H1 (cell line): Measurements from ENCODE around the gene OSM. TPM values are rescaled to one million over a fixed set of nuclear protein-coding genes. Genes with fewer than 3 reads are reported as not detected.
A peak's percentile ranks its signal among the peaks of the same experiment; 100 is the strongest.

Experiments
- CTCF ChIA-PET: fragments of 300-600 bp; sonication (Branson Sonifier 250); formaldehyde crosslinking; loops from one replicate; lab custom pipeline; 2021; ENCODE audit not compliant: partially characterized antibody; lab: Charles Lee
- POLR2A ChIA-PET: fragments of 300-600 bp; sonication (Branson Sonifier 250); formaldehyde crosslinking; loops from one replicate; lab custom pipeline; 2021; ENCODE audit warnings: inconsistent platforms; ENCODE audit not compliant: partially characterized antibody; lab: Charles Lee
- DNase-seq, 2 experiments: peaks; one replicate each; pipeline versions ENCODE4 v3.0.0 to v3.0.0-alpha.2; 2010 to 2022; ENCODE audit warnings: low spot score in 2 of 2, low read depth in 1 of 2, mixed read lengths in 1 of 2
- FAIRE-seq: peaks from 2 replicates; lab custom pipeline; 2011; peaks lifted over from hg19 to GRCh38; lab: Jason Lieb, UNC
- H2AFZ ChIP-seq: 2 replicates; pipeline ENCODE4 v1.8.1; 2012; ENCODE audit warnings: low read length, inconsistent platforms
- H2AK5ac ChIP-seq: 2 replicates; pipeline ENCODE4 v1.6.1; 2013; ENCODE audit warnings: low read depth, low read length
- H2BK120ac ChIP-seq: replicated peaks from 2 replicates; pipeline ENCODE3; 2013; ENCODE audit warnings: low read depth, low read length, inconsistent platforms
- H2BK12ac ChIP-seq: 2 replicates; pipeline ENCODE4 v1.6.1; 2013; ENCODE audit warnings: low read depth, low read length
- H2BK15ac ChIP-seq: 2 replicates; pipeline ENCODE4 v1.6.1; 2013; ENCODE audit warnings: low read length
- H2BK20ac ChIP-seq: 2 replicates; pipeline ENCODE4 v1.6.1; 2013; ENCODE audit warnings: low read length
- H2BK5ac ChIP-seq: 2 replicates; pipeline ENCODE4 v1.6.1; 2013; ENCODE audit warnings: low read depth, low read length
- H3K14ac ChIP-seq: 2 replicates; pipeline ENCODE4 v1.6.1; 2013; ENCODE audit warnings: inconsistent platforms; ENCODE audit not compliant: insufficient read length
- H3K18ac ChIP-seq: 2 replicates; pipeline ENCODE4 v1.6.1; 2013; ENCODE audit warnings: low read length; ENCODE audit errors: extremely low read depth
- H3K23ac ChIP-seq: 2 replicates; pipeline ENCODE4 v1.6.1; 2013; ENCODE audit warnings: inconsistent platforms; ENCODE audit not compliant: insufficient read length
- H3K23me2 ChIP-seq: 2 replicates; pipeline ENCODE4 v1.6.1; 2013; ENCODE audit warnings: low read depth, low read length
- H3K27ac ChIP-seq: 2 replicates; pipeline ENCODE4 v1.6.1; 2011; ENCODE audit warnings: low read depth, low read length, inconsistent platforms
- H3K27me3 ChIP-seq, 4 experiments: replicated peaks in 1 of 4; 1 replicate in 1 of 4; 2 replicates in 3 of 4; pipeline versions ENCODE4 v1.6.1 to v1.8.1; 2011 to 2013; ENCODE audit warnings: low read length in 3 of 4, mild to moderate bottlenecking in 3 of 4, inconsistent platforms in 2 of 4, mixed read lengths in 2 of 4, moderate library complexity in 1 of 4; ENCODE audit not compliant: control insufficient read depth in 3 of 4, insufficient read depth in 3 of 4; ENCODE audit errors: extremely low read depth in 1 of 4
- H3K36me3 ChIP-seq, 4 experiments: 2 replicates each; pipeline versions ENCODE4 v1.6.1 to v1.8.1; 2011 to 2013; ENCODE audit warnings: mild to moderate bottlenecking in 4 of 4, low read length in 3 of 4, moderate library complexity in 2 of 4, control low read depth in 1 of 4, inconsistent platforms in 1 of 4; ENCODE audit not compliant: insufficient read depth in 4 of 4, control insufficient read depth in 2 of 4
- H3K4ac ChIP-seq: replicated peaks from 2 replicates; pipeline ENCODE3; 2013; ENCODE audit warnings: low read length, low read depth, mixed read lengths, inconsistent platforms; ENCODE audit not compliant: insufficient read length
- H3K4me1 ChIP-seq, 4 experiments: replicated peaks in 1 of 4; 1 replicate in 1 of 4; 2 replicates in 3 of 4; pipeline versions ENCODE4 v1.6.1 to v1.8.1; 2011 to 2013; ENCODE audit warnings: low read length in 3 of 4, inconsistent platforms in 2 of 4, mixed read lengths in 1 of 4; ENCODE audit not compliant: insufficient read depth in 4 of 4, control insufficient read depth in 3 of 4
- H3K4me2 ChIP-seq, 2 experiments: 2 replicates each; pipeline versions ENCODE4 v1.6.1 to v1.8.1; 2011 to 2013; ENCODE audit warnings: low read depth in 2 of 2, low read length in 2 of 2, control low read depth in 1 of 2, inconsistent platforms in 1 of 2, mild to moderate bottlenecking in 1 of 2; ENCODE audit not compliant: insufficient read depth in 1 of 2
- H3K4me3 ChIP-seq, 4 experiments: fragments of 200-600, 300-600 bp in 1 of 4; sonication (generic), shearing (Covaris generic), sonication (Bioruptor Twin) in 1 of 4; 2 replicates each; pipeline versions ENCODE4 v1.5.1 to v1.8.1; 2011 to 2016; ENCODE audit warnings: low read length in 4 of 4, low read depth in 3 of 4, control low read depth in 2 of 4, inconsistent platforms in 2 of 4, mild to moderate bottlenecking in 2 of 4, mixed read lengths in 1 of 4, moderate library complexity in 1 of 4; ENCODE audit not compliant: insufficient read depth in 2 of 4; ENCODE audit errors: extremely low read depth in 1 of 4
- H3K56ac ChIP-seq: replicated peaks from 2 replicates; pipeline ENCODE3; 2013; ENCODE audit warnings: low read depth, mild to moderate bottlenecking, mixed read lengths, low read length, inconsistent platforms; ENCODE audit not compliant: insufficient read length
- H3K79me1 ChIP-seq: 2 replicates; pipeline ENCODE4 v1.6.1; 2013; ENCODE audit warnings: low read depth, low read length, control low read depth
- H3K79me2 ChIP-seq, 2 experiments: 2 replicates each; pipeline versions ENCODE4 v1.6.1 to v1.8.1; 2012 to 2013; ENCODE audit warnings: low read length in 2 of 2, mild to moderate bottlenecking in 2 of 2, inconsistent platforms in 1 of 2; ENCODE audit not compliant: insufficient read depth in 2 of 2, control insufficient read depth in 1 of 2
- H3K9ac ChIP-seq, 4 experiments: replicated peaks in 1 of 4; 1 replicate in 1 of 4; 2 replicates in 3 of 4; pipeline versions ENCODE4 v1.6.1 to v1.8.1; 2011 to 2013; ENCODE audit warnings: low read depth in 3 of 4, low read length in 3 of 4, control low read depth in 2 of 4, mild to moderate bottlenecking in 2 of 4, moderate library complexity in 2 of 4, inconsistent platforms in 1 of 4; ENCODE audit errors: extremely low read depth in 1 of 4
- H3K9me3 ChIP-seq, 2 experiments: 2 replicates each; pipeline versions ENCODE4 v1.6.1 to v1.8.1; 2012 to 2013; ENCODE audit warnings: mild to moderate bottlenecking in 2 of 2, moderate library complexity in 2 of 2, control low read depth in 1 of 2, inconsistent platforms in 1 of 2, low read depth in 1 of 2, low read length in 1 of 2, mixed read lengths in 1 of 2; ENCODE audit not compliant: insufficient read depth in 2 of 2
- H4K20me1 ChIP-seq, 2 experiments: replicated peaks in 1 of 2; 2 replicates each; pipeline versions ENCODE3 to v1.8.1; 2011 to 2013; ENCODE audit warnings: inconsistent platforms in 2 of 2, low read length in 2 of 2, mild to moderate bottlenecking in 1 of 2; ENCODE audit not compliant: insufficient read depth in 2 of 2, control insufficient read depth in 1 of 2
- H4K5ac ChIP-seq: 2 replicates; pipeline ENCODE4 v1.6.1; 2013; ENCODE audit warnings: low read length, low read depth, mixed read lengths, inconsistent platforms; ENCODE audit not compliant: insufficient read length
- H4K8ac ChIP-seq: 2 replicates; pipeline ENCODE4 v1.8.0; 2013; ENCODE audit warnings: mild to moderate bottlenecking, moderate library complexity, low read length, inconsistent platforms; ENCODE audit not compliant: insufficient read depth; ENCODE audit errors: extremely low read depth
- H4K91ac ChIP-seq: replicated peaks from 2 replicates; pipeline ENCODE3; 2013; ENCODE audit warnings: low read length, mixed read lengths, inconsistent platforms; ENCODE audit not compliant: insufficient read length
- CBX8 ChIP-seq: fragments of 300-800, 300-1000 bp; sonication (generic); IDR thresholded peaks from 2 replicates; pipeline ENCODE4 v1.7.1; 2016; ENCODE audit warnings: low read depth, low read length, borderline replicate concordance
- EZH2 ChIP-seq: fragments of 200-600 bp; sonication (generic); IDR thresholded peaks from 2 replicates; pipeline ENCODE4 v1.7.1; 2012; ENCODE audit warnings: low read depth, mild to moderate bottlenecking, moderate library complexity, low read length, inconsistent platforms; ENCODE audit not compliant: severe bottlenecking
- GABPA ChIP-seq: IDR thresholded peaks from 2 replicates; pipeline ENCODE4 v1.6.1; 2011; ENCODE audit warnings: mild to moderate bottlenecking, low read length, moderate library complexity, borderline replicate concordance; ENCODE audit not compliant: insufficient read depth
- POLR2A ChIP-seq, 2 experiments: IDR thresholded peaks; 1 replicate in 1 of 2; 2 replicates in 1 of 2; pipeline ENCODE4 v1.6.1; 2011; ENCODE audit warnings: low read depth in 2 of 2, low read length in 2 of 2, mild to moderate bottlenecking in 2 of 2; ENCODE audit errors: control extremely low read depth in 1 of 2
- POU5F1 ChIP-seq: IDR thresholded peaks from 2 replicates; pipeline ENCODE4 v1.6.1; 2011; ENCODE audit warnings: low read depth, mild to moderate bottlenecking, low read length, moderate library complexity
- SIN3A ChIP-seq, 2 experiments: IDR thresholded peaks in 1 of 2; conservative IDR thresholded peaks in 1 of 2; 2 replicates each; pipeline ENCODE4 v1.6.1; 2011 to 2012; ENCODE audit warnings: low read length in 2 of 2, improper control_type of control experiment in 1 of 2, low read depth in 1 of 2, mild to moderate bottlenecking in 1 of 2
- SRF ChIP-seq: IDR thresholded peaks from 2 replicates; pipeline ENCODE4 v1.6.1; 2011; ENCODE audit warnings: mild to moderate bottlenecking, low read depth, low read length, moderate library complexity
- TCF12 ChIP-seq: IDR thresholded peaks from 2 replicates; pipeline ENCODE4 v1.6.1; 2011; ENCODE audit warnings: low read depth, mild to moderate bottlenecking, low read length
- ZNF274 ChIP-seq: IDR thresholded peaks from 2 replicates; pipeline ENCODE4 v1.7.0; 2012; ENCODE audit warnings: low read length, borderline replicate concordance; ENCODE audit errors: extremely low read depth
- WGBS, 2 experiments: shearing (Covaris generic) in 1 of 2; methylation state at CpG; one replicate each; pipeline versions ENCODE4 v1.1.6 to v1.1.7; 2013 to 2015; ENCODE audit warnings: low lambda C conversion rate in 2 of 2, mixed read lengths in 2 of 2, inconsistent platforms in 1 of 2, low coverage in 1 of 2, missing lambda C conversion rate in 1 of 2; ENCODE audit not compliant: insufficient replicate concordance in 2 of 2, insufficient coverage in 1 of 2, insufficient read length in 1 of 2; ENCODE audit errors: extremely low coverage in 1 of 2, missing lambda C conversion rate in 1 of 2; 5-methylcytosine and 5-hydroxymethylcytosine counted together
- polyA plus RNA-seq, 7 experiments: library from polyadenylated mRNA; depleted of rRNA in 3 of 7; stranded (reverse) in 5 of 7; unstranded in 2 of 7; fragments of >200 nt in 5 of 7; fragments of 200-250 nt in 2 of 7; gene quantifications; 1 replicate in 5 of 7; 2 replicates in 1 of 7; 4 replicates in 1 of 7; pipeline versions ENCODE4 v1.2.1 to v1.2.3, GENCODE V29; 2011 to 2013; ENCODE audit warnings: missing spikeins in 2 of 7, mixed read lengths in 2 of 7
- total RNA-seq: library from RNA; stranded (reverse); fragmentation: NEBNext Ultra II Directional; extraction: Animal tissue kit (Norgen Biotek cat#: 25700); gene quantifications from 2 replicates; pipeline ENCODE4 v1.2.1, GENCODE V29; 2021

Gene OSM
- total and polyA plus RNA-seq, 2 of the 8 experiments (the other 6 are each of a cell fraction or from before 2014, with no cell fraction given) = not detected

DNA sequence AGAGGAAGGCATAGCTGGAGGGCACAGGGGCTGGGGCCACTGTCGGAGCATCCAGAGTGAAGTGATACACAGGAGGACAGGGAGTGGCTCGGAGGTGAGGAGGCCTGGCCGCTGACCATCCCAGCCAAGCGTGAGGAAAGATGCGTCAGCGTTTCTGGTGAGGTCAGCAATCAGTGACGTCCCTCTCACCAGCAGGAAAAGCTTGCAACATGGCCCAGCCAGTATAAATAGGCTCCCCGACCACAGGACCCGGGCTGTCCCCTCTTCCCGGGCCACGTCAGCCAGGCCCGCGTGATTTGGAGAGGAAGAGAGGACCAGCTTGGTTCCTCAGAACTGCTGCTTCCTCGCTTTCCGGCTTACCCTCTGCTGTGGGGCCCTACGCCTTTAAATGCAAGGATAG lies 4.2 kb upstream of the OSM start:
- Histone ChIP-seq H4K20me1 (no peaks in the 10 kb centered on the region), H3K56ac (no peak overlapping the region), H3K4me1 (peaks cover 0 to 2% (median 0%) of the 10 kb centered on the region in 4 experiments; a peak in 1 of 7 replicates), H4K5ac (no peak overlapping the region), H3K27ac (no peak overlapping the region), H2BK15ac (no peak overlapping the region), H2AK5ac (no peak overlapping the region), H3K23ac (no peak overlapping the region), H3K4me2 (no peak overlapping the region), H3K23me2 (no peaks in the 10 kb centered on the region), H3K27me3 (no peaks in the 10 kb centered on the region; a peak in 1 of 7 replicates), H2BK5ac (no peak overlapping the region), H4K91ac (no peak overlapping the region), H3K4me3 (no peak overlapping the region), H3K9me3 (no peaks in the 10 kb centered on the region), H3K4ac (no peak overlapping the region), H3K79me1 (no peaks in the 10 kb centered on the region), H2BK120ac (no peak overlapping the region), H3K14ac (no peak overlapping the region), H3K18ac (no peak overlapping the region), H2BK20ac (no peak overlapping the region), H2AFZ (no peak overlapping the region), H3K9ac (no peak overlapping the region), H3K79me2 (no peaks in the 10 kb centered on the region), H2BK12ac (no peak overlapping the region; the same call in 1 of the 2 replicates), H4K8ac (peak overlapping the region; percentile 35; the same call in 1 of the 2 replicates), H3K36me3 (no peaks in the 10 kb centered on the region)
- DNase-seq (no peak), FAIRE-seq (no peak)
- WGBS, 2 experiments = 89% methylated on average over 14 of the region's 16 CpGs; no CpG with 5 or more reads in 1 of the 2 experiments
- POLR2A ChIA-PET = no interaction called here
- CTCF ChIA-PET = interaction anchor here (1.2 kb wide), 1 partner anchor 88 kb away, joined by 3 read pairs; no protein-coding TSS in a partner anchor
- TF ChIP-seq CBX8 (no peak), ZNF274 (no peak), POLR2A (IDR thresholded peaks at IDR 0.05; ENCODE audit: control extremely low read depth in 1 of 2, low read depth in 2 of 2, low read length in 2 of 2) (no peak), POU5F1 (no peak), GABPA (no peak), EZH2 (no peak), TCF12 (no peak), SRF (no peak), SIN3A (conservative IDR thresholded peaks at IDR 0.05 in 1 of 2, IDR thresholded peaks at IDR 0.05 in 1 of 2; ENCODE audit: low read depth in 1 of 2, low read length in 2 of 2) (no peak)
